MV-4-11 (cell line): ENCODE measurements around the gene SH3GL2.
A peak's percentile ranks its signal among the peaks of the same experiment; 100 is the strongest.
"Not testable (repeated sequence)": the region's sequence is repeated elsewhere in the genome, so short reads cannot be mapped to it uniquely, and the experiment has no call there.

Source experiments
- DNase-seq: peaks from one replicate; lab custom pipeline; 2025; lab: John Stamatoyannopoulos, UW

SH3GL2 gene

DNA sequence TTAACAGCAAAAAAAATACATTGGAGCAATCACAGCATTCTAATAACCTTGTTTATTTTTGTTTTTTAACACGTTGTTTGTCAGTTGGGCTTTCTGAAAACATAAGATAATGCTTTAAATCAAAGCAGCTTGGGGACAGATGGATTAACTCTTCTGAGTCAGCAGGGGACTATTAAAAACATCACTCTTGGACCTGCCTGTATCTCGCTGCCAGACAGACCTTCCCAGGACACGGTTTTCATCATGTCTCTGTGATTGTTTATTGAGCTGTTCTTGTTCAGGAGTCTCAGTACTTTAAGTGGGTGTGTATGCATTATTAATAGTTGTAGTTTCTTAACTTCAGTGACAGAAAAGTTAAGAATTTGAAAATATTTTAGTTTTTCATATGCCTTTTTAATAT, 173.2 kb downstream of the SH3GL2 start:
- no peak for DNase-seq

GRCh38 chr9:17757816-17758215, 178.9 kb downstream of the SH3GL2 start:
- DNase-seq: no peak

DNA sequence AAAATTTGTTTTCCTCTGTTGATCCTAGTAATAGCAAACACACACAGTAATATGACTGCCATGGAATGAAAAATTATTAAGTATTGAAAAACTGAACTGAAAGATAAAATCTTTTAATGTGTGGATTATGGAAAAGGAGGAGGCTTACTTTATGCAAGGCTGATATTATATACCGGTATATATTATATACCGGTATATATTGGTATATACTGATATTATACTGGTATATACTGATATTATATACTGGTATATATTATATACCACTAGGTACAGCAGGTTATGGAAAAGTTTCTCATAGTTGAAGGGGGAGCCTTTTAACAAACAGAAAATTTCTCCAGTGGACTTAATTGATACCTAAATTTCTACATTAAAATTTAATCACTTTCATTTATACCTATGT, 181.4 kb downstream of the SH3GL2 start:
- DNase-seq: no peak

DNA sequence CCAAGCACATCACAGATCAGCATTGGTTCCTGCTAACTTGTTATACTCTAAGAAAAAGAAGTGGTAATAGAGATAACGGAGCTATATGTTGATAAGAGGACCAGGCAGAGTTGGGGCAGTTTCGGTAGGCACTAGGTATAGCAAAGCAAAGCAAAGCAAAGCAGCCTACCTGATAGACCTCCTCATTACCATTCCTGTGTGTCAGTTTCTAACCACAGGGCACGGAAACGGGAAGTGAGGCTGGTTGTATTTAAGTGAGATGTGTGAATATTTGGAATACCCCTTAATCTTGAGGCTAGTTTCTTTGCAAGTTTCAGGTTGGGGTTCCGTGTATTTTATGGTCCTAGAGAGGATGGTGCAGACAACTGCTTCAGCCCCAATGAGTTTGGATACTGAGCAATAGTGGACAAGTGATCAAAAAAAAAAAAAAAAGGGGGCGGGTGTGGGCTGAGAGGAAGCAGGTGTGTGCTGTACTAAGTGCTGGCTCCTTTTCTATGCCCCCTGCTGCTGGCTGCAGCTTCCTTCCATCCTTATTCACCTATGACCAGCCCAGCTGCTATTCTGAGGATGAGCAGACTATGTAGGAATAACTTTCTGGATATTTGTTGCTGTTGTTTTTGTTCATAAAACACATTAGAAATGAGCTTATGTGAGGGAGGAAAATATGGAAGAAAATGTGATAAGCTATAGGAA, 183.3 kb downstream of the SH3GL2 start:
- no peak for DNase-seq

DNA sequence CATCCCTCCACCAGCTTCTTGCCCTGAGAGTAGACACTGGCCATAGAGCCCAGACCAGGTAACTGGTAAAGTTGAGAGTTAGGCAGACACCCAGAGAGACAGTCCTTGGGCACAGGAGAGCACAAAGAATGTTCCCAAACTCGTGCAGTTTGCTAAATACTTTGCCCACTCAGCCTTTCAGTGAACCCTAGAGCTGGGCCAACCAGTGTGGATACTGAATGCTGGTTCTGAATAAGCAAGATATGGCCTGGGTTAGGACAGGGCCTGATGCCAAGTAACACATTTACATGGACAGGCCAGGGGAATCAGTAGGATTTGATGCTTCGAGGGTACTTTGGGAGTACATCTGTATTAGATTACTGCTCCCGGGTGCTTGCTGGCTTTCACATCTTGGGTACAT, 185.4 kb downstream of the SH3GL2 start:
- DNase-seq: no peak

GRCh38 chr9:17765131-17765530, 186.3 kb downstream of the SH3GL2 start:
- DNase-seq: not testable (repeated sequence)

- DNase-seq: no peak
These were observed 193.4 kb downstream of the SH3GL2 start for GRCh38 chr9:17772223-17772622.

DNA sequence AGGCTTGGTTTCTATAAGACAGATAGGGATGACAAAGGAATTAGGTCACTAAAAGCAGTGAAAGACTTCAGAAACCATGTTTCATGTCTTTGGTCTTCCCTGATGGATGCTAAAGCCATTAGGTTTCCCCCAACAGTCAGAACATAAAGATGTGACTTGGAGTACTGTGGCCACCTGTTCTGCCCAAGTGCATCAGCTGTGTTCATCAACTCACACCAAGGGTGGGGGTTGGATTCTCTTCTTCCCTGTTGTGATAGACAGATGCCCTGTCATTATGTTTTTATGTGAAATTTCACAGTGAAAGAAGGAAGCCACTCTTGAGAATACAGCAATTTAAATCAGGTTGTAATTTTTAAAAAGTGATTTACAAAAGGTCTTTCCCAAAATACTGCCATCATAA, 196.8 kb downstream of the SH3GL2 start:
- DNase-seq: no peak

GRCh38 chr9:17776735-17777134, 197.9 kb downstream of the SH3GL2 start:
- DNase-seq: no peak

DNA sequence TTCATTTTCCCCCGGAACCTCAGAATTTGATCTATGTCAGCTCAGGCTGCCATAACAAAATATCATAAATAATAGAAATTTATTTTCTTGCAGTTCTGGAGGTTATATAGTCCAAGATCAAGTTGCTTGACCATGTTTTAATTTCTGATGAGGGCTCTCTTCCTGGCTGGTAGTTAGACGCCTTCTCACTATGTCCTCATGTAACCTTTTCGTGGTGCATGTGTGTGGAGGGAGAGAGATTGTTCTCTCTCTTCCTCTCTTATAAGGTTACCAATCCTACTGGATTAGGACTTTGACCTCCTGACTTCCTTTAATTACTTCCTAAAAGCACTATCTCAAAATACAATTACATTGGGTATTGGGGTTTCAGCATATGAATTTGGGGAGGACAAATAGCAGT, 198.6 kb downstream of the SH3GL2 start:
- DNase-seq: no peak

- DNase-seq: no peak
These were observed 203.7 kb downstream of the SH3GL2 start for GRCh38 chr9:17782430-17783149.

GRCh38 chr9:17783227-17783626, 204.4 kb downstream of the SH3GL2 start:
- DNase-seq: no peak

DNA sequence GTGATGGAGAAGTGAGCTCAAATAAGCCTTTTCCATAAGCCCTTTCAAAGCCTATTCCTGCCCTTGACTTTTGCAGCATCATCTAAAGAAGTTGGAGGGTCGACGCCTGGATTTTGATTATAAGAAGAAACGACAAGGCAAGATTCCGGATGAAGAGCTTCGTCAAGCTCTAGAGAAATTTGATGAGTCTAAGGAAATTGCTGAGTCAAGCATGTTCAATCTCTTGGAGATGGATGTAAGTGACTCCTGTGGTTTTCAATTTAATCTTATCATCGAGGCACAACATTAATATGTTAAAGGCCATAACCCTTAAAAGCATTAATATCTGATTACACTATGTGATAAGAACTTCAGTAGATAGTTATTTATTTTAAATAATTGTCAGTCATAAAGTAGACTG, 210.4 kb downstream of the SH3GL2 start:
- DNase-seq: no peak

DNA sequence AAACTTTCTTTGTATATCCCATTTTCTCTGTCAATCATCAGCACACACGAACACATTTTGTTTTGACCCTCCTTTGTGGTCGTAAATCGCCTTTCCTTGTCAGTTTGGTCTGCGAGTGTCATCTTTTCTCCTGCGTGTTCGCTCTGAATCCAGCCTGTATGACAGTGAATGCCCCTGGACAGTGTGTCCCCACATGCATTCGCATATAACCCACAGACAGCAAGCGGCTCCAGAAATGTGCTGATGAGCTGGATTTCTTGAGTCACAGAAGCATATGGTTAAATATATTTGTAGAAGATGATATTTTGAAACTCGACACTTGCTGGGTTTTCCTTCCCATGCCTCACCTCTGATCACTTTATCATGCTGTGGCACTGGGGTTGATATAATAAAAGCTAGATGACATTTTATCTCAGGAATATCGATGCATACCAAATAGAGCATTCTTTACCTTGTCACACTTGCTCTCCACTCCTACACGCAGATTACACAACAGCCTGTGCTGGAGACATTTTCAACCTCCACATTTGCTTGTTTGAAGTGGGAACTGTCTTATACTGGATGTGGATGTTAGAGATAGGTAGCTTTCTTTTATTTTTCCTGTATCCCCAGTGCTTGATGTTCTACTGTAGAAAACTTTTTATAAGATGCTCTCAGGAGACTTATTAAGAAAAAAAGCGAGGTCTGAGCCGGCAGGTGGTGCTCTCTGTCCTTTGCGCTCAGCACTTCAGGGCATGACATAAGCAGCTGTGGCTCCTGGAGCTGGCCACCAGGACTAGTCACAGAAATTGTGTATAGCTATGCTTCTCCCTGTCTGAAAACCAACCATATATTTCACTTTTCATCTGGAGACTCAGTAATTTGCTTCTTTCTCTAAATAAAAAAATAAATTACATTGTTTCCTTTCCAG, 215.1 kb downstream of the SH3GL2 start:
- no peak for DNase-seq

- DNase-seq: peak; percentile 98
These were observed 216.9 kb downstream of the SH3GL2 start for GRCh38 chr9:17795744-17796143.

DNA sequence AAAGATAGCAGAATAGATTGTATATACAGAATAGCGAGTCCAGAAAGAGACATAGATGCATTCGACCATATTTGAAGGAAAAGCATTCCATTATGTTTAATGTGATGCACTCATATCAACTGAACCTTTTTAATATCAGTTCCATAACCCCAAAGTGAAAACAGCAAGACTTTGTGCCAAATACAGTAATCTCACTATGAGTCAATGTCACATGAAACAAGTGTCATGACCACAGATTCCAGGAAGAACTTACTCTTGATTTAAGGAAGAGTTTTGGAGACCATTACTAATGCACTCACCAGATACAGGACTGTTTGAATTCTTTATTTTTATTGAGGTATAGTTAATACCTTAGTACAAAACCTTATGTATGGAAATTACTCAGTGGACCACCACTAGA, 220.5 kb downstream of the SH3GL2 start:
- peak; percentile 60 for DNase-seq

- DNase-seq: no peak
These were observed 221.6 kb downstream of the SH3GL2 start for GRCh38 chr9:17800418-17800817.

- DNase-seq: peak; percentile 5
These were observed 223.5 kb downstream of the SH3GL2 start for GRCh38 chr9:17802249-17802857.

DNA sequence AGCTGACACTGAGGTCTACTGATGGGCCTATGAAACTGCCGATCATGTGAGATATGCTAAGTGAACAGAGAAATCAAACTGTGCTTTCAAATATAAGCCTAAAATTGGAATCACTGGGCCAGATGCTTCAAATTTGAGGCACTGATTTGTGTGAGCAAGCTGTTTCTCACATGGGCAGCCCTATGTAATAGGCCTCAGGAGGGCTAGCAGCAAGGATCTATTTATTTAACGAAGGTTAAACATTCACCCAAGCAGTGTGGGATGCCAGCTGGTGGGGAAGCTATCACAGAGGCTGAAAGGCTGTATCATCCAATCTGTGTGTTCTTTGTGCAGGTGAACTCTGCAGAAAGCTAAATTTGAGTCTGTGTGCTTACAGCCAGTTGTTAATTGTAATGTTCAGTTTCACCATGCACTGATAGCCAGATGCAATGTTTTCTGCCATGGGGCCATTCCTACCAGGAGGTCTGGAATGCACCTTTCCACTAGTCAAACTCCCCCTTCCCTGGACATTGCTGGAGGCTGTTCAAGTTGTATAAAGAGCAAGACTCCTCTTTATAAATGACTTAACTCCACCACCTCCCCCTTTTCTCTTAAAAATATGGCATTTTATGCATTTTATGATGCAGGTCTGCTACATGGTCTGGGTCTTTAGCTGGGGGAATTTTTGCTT, 228.9 kb downstream of the SH3GL2 start:
- DNase-seq: no peak

- DNase-seq: no peak
These were observed 231.5 kb downstream of the SH3GL2 start for GRCh38 chr9:17810317-17810716.

DNA sequence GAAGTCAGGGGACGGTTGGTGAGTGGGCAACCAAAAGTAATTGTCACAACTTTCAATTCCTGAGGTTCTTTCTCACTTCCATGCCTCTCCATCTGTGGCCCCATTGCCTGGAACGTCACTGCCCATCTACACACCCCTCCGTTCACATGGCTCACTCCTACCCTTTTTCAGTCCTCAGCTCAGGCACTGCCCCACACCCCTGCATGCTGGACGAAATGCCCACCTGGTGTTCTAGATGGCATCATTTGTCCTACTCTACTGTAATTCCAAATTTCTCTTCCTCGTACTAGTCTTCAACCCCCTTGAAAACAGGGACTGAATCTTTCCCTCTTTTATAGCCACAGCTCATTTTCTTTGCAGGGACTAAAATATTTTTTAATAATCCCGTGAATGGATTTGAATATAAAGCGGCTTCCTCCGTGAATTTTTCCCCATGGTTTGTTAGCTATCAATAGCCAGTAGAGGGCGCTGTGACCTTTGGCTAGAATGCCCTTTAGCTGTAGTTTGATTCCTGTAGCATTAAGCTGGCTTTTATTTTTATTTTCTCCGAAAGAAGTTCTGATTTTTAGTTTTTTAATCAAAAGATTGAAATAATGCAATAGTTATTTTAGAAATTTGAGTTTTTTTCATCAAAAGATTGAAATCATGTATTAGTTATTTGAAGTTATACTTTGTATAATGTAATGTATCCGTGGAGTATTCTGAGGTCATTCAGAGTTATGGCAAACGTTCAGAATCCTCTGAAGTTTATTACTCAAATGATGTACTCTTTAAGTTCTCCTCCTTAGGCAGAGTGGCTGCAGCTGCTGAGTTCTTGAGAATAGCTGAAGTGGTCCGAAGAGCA, 232.1 kb downstream of the SH3GL2 start:
- DNase-seq: peak; percentile 34
